GM18873 (cell line): ENCODE measurements around the gene CFAP73.
A peak's percentile ranks its signal among the peaks of the same experiment; 100 is the strongest.
"Not testable (repeated sequence)": the region's sequence is repeated elsewhere in the genome, so short reads cannot be mapped to it uniquely, and the experiment has no call there.

Experiments used
- ATAC-seq: cut with Tn5 transposase; IDR thresholded peaks from one replicate; pipeline ENCODE4 v1.9.1; 2021; ENCODE audit warnings: mild to moderate bottlenecking, moderate library complexity, moderate number of reproducible peaks; ENCODE audit not compliant: unreplicated experiment, low FRiP score

The CFAP73 gene

DNA sequence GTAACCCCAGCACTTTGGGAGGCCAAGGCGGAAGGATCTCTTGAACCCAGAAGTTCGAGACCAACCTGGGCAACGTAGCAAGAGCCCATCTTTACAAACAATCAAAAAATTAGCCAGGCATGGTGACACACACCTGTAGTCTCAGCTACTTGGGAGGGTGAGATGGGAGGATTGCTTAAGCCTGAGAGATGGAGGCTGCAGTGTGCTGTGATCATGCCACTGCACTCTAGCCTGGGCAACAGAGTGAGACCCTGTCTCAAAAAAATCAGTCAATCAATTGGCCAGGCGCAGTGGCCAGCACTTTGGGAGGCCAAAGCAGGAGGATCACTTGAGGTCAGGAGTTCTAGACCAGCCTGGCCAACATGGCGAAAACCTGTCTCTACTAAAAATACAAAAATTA, 57.3 kb downstream of the CFAP73 start:
- ATAC-seq, result not testable (repeated sequence)

GRCh38 chr12:113207613-113208040, 58.1 kb downstream of the CFAP73 start:
- no peak for ATAC-seq

GRCh38 chr12:113208041-113208934, 58.8 kb downstream of the CFAP73 start:
- peak; percentile 76 for ATAC-seq
